Measurements from ENCODE around the gene KRT13. TPM values are rescaled to one million over a fixed set of nuclear protein-coding genes. Genes with fewer than 3 reads are reported as not detected.

KRT13 gene
- total RNA-seq, 1 experiment from 2014 or later, result not detected

DNA sequence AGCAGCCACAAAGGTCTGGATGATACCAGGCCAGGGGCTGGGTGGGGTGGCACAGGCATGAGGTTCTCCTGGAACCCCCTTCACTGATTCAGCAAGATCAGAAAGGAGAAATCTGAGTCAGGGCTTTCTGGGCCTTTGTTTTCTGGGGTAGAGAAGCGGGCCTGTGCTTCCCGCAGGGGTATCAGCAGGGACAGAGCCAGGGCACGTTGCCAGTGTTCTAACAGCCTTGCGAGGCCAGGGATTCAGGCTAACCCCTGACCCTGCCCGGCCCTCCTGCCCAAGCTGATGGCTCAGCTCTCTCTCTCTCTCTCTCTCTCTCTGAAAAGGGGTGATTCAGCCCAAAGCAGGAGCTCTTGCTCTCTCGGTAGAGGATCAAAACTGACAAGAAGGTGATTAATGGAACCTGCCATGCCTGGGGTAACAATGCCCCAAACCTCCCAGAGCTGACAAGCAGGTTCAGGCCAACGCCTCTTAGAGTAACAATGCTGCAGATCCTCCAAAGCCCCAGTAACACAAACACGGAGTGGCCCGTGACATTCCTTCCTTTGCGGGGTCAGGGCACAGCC is 2.0 kb upstream of the KRT13 start:
- Mint-ChIP-seq H3K4me3 (ENCODE audit: unreplicated experiment) (no peak overlapping the region), H3K27ac (ENCODE audit: low read depth, unreplicated experiment) (no peak overlapping the region), H3K9me3 (ENCODE audit: unreplicated experiment) (no peaks in the 10 kb centered on the region), H3K4me1 (ENCODE audit: insufficient read depth, unreplicated experiment) (peaks cover under 1% of the 10 kb centered on the region), H3K27me3 (ENCODE audit: insufficient read depth, unreplicated experiment) (no peaks in the 10 kb centered on the region), H3K36me3 (ENCODE audit: insufficient read depth, unreplicated experiment) (no peaks in the 10 kb centered on the region)
- TF ChIP-seq, protein P1, sequence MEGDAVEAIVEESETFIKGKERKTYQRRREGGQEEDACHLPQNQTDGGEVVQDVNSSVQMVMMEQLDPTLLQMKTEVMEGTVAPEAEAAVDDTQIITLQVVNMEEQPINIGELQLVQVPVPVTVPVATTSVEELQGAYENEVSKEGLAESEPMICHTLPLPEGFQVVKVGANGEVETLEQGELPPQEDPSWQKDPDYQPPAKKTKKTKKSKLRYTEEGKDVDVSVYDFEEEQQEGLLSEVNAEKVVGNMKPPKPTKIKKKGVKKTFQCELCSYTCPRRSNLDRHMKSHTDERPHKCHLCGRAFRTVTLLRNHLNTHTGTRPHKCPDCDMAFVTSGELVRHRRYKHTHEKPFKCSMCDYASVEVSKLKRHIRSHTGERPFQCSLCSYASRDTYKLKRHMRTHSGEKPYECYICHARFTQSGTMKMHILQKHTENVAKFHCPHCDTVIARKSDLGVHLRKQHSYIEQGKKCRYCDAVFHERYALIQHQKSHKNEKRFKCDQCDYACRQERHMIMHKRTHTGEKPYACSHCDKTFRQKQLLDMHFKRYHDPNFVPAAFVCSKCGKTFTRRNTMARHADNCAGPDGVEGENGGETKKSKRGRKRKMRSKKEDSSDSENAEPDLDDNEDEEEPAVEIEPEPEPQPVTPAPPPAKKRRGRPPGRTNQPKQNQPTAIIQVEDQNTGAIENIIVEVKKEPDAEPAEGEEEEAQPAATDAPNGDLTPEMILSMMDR (IDR thresholded peaks at IDR 0.05; ENCODE audit: unreplicated experiment), result no peak
- CTCF ChIA-PET, result interaction anchor here (0.5 to 4.9 kb wide), 2 partner anchors 41 to 155 kb away, joined by 3 to 20 read pairs; no protein-coding TSS in a partner anchor
- intact Hi-C loops (cut with micrococcal nuclease), result no loop called here
- no TSS peak for BruUV-seq (replicated peaks)
- no peak for DNase-seq (ENCODE audit: unreplicated experiment)
- POLR2A ChIA-PET, result interaction anchor here (0.6 to 1.4 kb wide), 3 partner anchors 10 to 148 kb away, joined by 3 to 4 read pairs (median 3); no protein-coding TSS in a partner anchor

DNA sequence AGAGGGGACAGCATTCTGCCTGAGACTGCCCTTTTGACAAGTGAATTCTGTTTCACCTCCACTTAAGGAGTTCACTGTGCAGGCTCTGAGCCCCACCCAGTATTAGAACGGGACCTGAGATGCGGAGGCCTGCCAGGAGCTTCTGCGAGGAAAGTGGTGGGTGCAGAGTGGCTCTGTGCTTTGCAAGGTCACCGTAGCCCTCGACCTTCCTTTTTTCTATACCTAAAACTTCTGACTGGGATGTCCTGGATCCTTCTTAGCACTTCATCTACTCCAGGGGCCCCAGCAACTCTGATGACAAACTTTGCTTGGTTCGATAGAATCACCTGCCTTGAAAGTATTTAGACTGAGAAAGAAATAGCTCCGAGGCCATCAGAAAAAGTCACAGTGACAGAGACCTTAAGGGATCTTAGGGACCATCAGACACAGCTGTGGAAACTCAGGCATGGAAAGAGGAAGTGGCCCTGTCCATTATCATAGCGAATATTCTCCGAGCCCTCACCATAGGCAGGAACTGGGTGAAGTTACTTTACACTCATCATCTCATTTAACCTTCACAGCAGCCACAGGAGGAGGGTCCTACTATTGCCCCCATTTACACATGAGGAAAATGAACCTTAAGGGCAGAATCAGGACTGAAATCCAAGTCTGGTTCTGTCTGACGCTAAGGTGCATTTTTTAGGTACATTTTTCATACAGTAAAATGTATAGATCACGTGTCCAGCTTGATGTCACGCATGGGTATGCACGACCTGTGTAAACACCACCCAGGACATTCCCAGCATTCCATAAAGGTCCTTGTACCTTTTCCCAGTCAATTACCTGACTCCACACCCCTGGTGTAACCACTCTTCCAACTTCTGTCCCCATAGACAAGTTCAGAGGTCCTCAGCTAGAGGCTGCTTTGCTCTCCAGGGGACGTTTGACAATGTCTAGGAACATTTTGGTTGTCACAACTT is 676 bp upstream of the KRT13 start:
- BruUV-seq (replicated peaks), result no TSS peak
- Mint-ChIP-seq H3K4me3 (ENCODE audit: unreplicated experiment) (no peak overlapping the region), H3K27me3 (ENCODE audit: insufficient read depth, unreplicated experiment) (no peaks in the 10 kb centered on the region), H3K27ac (ENCODE audit: low read depth, unreplicated experiment) (no peak overlapping the region), H3K36me3 (ENCODE audit: insufficient read depth, unreplicated experiment) (no peaks in the 10 kb centered on the region), H3K4me1 (ENCODE audit: insufficient read depth, unreplicated experiment) (no peaks in the 10 kb centered on the region), H3K9me3 (ENCODE audit: unreplicated experiment) (no peaks in the 10 kb centered on the region)
- no peak for DNase-seq (ENCODE audit: unreplicated experiment)
- TF ChIP-seq, protein P1 (IDR thresholded peaks at IDR 0.05; ENCODE audit: unreplicated experiment), result no peak
- intact Hi-C loops (cut with micrococcal nuclease), result no loop called here
- POLR2A ChIA-PET, result interaction anchor here (1.1 to 1.4 kb wide), 2 partner anchors 8 to 18 kb away, joined by 4 read pairs; no protein-coding TSS in a partner anchor
- CTCF ChIA-PET, result interaction anchor here (1.0 to 4.9 kb wide), 2 partner anchors 43 to 159 kb away, joined by 3 to 20 read pairs; no protein-coding TSS in a partner anchor

DNA sequence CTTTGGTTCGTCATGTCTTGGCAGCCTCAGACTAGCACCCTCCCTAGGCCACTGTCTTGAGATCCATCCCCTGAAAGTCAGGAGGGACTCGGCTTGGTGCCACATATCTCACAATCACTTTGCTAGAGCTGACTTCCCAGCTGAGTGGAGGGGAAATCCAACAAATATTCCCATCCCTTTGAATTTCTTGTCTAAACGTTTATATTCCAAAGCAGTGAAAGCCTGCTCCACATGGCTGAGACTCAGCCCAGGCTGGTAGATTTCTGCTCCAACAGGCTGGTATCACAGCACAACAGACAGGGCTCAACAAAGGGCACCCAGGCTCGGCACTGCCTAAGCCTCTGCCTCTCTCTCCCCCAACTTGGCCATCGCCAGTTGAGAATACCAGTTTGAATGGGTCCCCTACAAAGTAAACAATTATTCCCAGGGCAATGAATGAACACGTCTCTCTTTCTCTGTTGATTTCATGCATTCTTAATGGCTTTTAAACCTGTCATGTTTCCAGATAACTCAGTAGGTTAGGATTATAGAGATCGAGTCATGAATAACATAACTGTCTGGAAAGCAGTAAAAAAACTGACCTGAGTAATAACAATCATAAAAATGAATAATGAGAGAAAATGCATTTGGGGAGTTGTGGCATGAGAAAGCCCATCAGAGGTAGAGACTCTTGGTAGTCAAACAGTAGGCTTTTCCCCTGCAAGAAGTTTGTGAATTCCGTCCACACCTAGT is 1.0 kb downstream of the KRT13 start:
- no TSS peak for BruUV-seq (replicated peaks)
- H3K36me3 Mint-ChIP-seq (ENCODE audit: insufficient read depth, unreplicated experiment), result no peaks in the 10 kb centered on the region

More for the DNA sequence above, 1.0 kb downstream of the KRT13 start:
- Mint-ChIP-seq H3K27ac (ENCODE audit: low read depth, unreplicated experiment) (no peak overlapping the region), H3K4me1 (ENCODE audit: insufficient read depth, unreplicated experiment) (peaks cover 15% of the 10 kb centered on the region), H3K27me3 (ENCODE audit: insufficient read depth, unreplicated experiment) (no peaks in the 10 kb centered on the region), H3K9me3 (ENCODE audit: unreplicated experiment) (no peaks in the 10 kb centered on the region), H3K4me3 (ENCODE audit: unreplicated experiment) (no peak overlapping the region)
- TF ChIP-seq, protein P1 (IDR thresholded peaks at IDR 0.05; ENCODE audit: unreplicated experiment), result no peak
- no peak for DNase-seq (ENCODE audit: unreplicated experiment)
- ChIA-PET CTCF (interaction anchor here (0.9 to 4.9 kb wide), 2 partner anchors 44 to 597 kb away, joined by 3 to 20 read pairs; no protein-coding TSS in a partner anchor), POLR2A (interaction anchor here (1.1 kb wide), 1 partner anchor 10 kb away, joined by 3 read pairs; no protein-coding TSS in a partner anchor)
- intact Hi-C loops (cut with micrococcal nuclease), result no loop called here
